ENCODE results near the gene SMPDL3A.

- TF ChIP-seq, protein P1, sequence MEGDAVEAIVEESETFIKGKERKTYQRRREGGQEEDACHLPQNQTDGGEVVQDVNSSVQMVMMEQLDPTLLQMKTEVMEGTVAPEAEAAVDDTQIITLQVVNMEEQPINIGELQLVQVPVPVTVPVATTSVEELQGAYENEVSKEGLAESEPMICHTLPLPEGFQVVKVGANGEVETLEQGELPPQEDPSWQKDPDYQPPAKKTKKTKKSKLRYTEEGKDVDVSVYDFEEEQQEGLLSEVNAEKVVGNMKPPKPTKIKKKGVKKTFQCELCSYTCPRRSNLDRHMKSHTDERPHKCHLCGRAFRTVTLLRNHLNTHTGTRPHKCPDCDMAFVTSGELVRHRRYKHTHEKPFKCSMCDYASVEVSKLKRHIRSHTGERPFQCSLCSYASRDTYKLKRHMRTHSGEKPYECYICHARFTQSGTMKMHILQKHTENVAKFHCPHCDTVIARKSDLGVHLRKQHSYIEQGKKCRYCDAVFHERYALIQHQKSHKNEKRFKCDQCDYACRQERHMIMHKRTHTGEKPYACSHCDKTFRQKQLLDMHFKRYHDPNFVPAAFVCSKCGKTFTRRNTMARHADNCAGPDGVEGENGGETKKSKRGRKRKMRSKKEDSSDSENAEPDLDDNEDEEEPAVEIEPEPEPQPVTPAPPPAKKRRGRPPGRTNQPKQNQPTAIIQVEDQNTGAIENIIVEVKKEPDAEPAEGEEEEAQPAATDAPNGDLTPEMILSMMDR (IDR thresholded peaks at IDR 0.05) = no peak
- TF ChIP-seq POLR2A (IDR thresholded peaks at IDR 0.05) = no peak
These were observed 56.4 kb downstream of the SMPDL3A start for GRCh38 chr6:122845464-122845863.
